ENCODE results near the gene TCF12. TPM values are rescaled to one million over a fixed set of nuclear protein-coding genes. Genes with fewer than 3 reads are reported as not detected.
"Not testable (repeated sequence)": the region's sequence is repeated elsewhere in the genome, so short reads cannot be mapped to it uniquely, and the experiment has no call there.

The TCF12 gene
- total RNA-seq, 1 experiment from 2014 or later, result 102 TPM

DNA sequence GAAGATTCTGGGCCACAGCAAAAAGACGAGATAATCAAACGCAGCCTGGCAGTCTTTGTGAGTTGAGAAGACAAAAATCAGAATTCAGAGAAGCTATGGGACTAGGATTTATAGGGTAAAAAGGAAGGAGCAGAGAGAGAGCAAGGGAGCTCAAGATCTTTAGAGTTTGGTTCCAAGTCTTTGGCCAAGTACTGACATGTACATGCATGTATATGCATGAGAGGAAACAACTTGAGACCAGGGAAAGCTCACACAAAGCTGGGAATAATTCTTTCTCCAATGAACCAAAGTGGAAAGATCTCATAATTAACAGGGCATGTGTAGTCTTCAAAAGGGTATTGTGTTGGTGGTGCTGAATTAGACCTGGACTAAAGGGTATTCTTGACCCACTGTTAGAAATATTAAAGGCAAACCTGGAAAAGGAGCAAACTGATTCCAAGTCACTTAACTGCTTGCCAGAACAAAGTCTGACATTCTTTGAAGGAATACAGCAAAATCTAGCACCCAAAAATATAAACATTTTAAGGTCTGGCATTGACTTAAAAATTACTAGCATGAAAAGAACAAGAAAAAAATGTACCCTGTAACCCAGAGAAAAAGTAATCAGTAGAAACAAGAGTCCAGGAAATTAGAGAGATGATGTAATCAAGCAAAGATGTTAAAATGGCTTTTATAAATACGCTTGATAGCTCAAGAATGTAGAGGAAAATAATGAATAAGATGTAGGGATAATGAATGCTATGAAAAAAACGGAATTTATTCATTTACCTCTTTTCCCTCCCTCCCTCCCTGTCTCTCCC lies 231.8 kb downstream of the TCF12 start:
- no peaks in the 10 kb centered on the region for H3K36me3 ChIP-seq (ENCODE audit: control insufficient read depth, insufficient read depth, low read length)
- BruUV-seq (replicated peaks), result no TSS peak
- intact Hi-C loops (cut with micrococcal nuclease; ENCODE audit: unreplicated experiment) (no loop called here), in situ Hi-C loops (cut with HindIII; ENCODE audit: low pct_unique_long_range_greater_than_20kb, low sequenced_read_pairs) (no loop called here)
- no peak overlapping the region for H3K27ac ChIP-seq (ENCODE audit: low read length)
- H3K27me3 ChIP-seq (ENCODE audit: control insufficient read depth, insufficient read depth, low read length), result no peaks in the 10 kb centered on the region
- no peak for DNase-seq (ENCODE audit: low read depth, low spot score)
- H3K4me3 ChIP-seq (ENCODE audit: low read depth in 2 of 2, low read length in 2 of 2), result no peak overlapping the region
- ATAC-seq, result no peak
- CTCF ChIA-PET, result no interaction called here
- TF ChIP-seq, protein P1, sequence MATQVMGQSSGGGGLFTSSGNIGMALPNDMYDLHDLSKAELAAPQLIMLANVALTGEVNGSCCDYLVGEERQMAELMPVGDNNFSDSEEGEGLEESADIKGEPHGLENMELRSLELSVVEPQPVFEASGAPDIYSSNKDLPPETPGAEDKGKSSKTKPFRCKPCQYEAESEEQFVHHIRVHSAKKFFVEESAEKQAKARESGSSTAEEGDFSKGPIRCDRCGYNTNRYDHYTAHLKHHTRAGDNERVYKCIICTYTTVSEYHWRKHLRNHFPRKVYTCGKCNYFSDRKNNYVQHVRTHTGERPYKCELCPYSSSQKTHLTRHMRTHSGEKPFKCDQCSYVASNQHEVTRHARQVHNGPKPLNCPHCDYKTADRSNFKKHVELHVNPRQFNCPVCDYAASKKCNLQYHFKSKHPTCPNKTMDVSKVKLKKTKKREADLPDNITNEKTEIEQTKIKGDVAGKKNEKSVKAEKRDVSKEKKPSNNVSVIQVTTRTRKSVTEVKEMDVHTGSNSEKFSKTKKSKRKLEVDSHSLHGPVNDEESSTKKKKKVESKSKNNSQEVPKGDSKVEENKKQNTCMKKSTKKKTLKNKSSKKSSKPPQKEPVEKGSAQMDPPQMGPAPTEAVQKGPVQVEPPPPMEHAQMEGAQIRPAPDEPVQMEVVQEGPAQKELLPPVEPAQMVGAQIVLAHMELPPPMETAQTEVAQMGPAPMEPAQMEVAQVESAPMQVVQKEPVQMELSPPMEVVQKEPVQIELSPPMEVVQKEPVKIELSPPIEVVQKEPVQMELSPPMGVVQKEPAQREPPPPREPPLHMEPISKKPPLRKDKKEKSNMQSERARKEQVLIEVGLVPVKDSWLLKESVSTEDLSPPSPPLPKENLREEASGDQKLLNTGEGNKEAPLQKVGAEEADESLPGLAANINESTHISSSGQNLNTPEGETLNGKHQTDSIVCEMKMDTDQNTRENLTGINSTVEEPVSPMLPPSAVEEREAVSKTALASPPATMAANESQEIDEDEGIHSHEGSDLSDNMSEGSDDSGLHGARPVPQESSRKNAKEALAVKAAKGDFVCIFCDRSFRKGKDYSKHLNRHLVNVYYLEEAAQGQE (IDR thresholded peaks at IDR 0.05; ENCODE audit: insufficient read depth in 1 of 2, low read depth in 2 of 2, low read length in 1 of 2), result no peak
- TF ChIP-seq POLR2AphosphoS5 (IDR thresholded peaks at IDR 0.05; ENCODE audit: low read depth, low read length) (no peak), TCF7L2 (IDR thresholded peaks at IDR 0.05; ENCODE audit: low read depth, low read length) (no peak), SIN3A (IDR thresholded peaks at IDR 0.05; ENCODE audit: borderline replicate concordance, insufficient read depth, low read depth, low read length) (no peak)
- TF ChIP-seq, protein P2, sequence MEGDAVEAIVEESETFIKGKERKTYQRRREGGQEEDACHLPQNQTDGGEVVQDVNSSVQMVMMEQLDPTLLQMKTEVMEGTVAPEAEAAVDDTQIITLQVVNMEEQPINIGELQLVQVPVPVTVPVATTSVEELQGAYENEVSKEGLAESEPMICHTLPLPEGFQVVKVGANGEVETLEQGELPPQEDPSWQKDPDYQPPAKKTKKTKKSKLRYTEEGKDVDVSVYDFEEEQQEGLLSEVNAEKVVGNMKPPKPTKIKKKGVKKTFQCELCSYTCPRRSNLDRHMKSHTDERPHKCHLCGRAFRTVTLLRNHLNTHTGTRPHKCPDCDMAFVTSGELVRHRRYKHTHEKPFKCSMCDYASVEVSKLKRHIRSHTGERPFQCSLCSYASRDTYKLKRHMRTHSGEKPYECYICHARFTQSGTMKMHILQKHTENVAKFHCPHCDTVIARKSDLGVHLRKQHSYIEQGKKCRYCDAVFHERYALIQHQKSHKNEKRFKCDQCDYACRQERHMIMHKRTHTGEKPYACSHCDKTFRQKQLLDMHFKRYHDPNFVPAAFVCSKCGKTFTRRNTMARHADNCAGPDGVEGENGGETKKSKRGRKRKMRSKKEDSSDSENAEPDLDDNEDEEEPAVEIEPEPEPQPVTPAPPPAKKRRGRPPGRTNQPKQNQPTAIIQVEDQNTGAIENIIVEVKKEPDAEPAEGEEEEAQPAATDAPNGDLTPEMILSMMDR (IDR thresholded peaks at IDR 0.05), result no peak
- POLR2A ChIA-PET, result no interaction called here
- 0 out of 2 replicates have a peak, but pooled peaks cover 3% of the 10 kb centered on the region for H3K4me1 ChIP-seq (ENCODE audit: control insufficient read depth, insufficient read depth, low read length)
- peaks cover 4% of the 10 kb centered on the region; the same call in 1 of the 2 replicates for H3K9me3 ChIP-seq (ENCODE audit: control insufficient read depth, insufficient read depth, low read depth, low read length)

DNA sequence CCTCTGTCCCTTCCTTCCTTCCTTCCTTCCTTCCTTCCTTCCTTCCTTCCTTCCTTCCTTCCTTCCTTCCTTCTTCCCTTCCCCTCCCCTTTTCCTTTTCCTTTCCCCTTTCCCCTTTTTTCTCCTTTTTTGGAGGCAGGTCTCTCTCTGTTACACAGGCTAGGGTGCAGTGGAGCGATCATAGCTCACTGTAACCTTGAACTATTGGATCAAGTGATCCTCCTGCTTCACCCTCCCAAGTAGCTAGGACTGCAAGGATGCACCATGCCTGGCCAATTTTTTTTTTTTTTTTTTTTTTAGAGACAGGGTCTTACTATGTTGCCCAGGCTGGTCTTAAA lies 232.4 kb downstream of the TCF12 start:
- H3K36me3 ChIP-seq (ENCODE audit: control insufficient read depth, insufficient read depth, low read length); DNase-seq (ENCODE audit: low read depth, low spot score); H3K27me3 ChIP-seq (ENCODE audit: control insufficient read depth, insufficient read depth, low read length); POLR2A ChIA-PET; H3K4me3 ChIP-seq (ENCODE audit: low read depth in 2 of 2, low read length in 2 of 2); ATAC-seq; BruUV-seq (replicated peaks); H3K27ac ChIP-seq (ENCODE audit: low read length); intact Hi-C loops (cut with micrococcal nuclease; ENCODE audit: unreplicated experiment); H3K4me1 ChIP-seq (ENCODE audit: control insufficient read depth, insufficient read depth, low read length); H3K9me3 ChIP-seq (ENCODE audit: control insufficient read depth, insufficient read depth, low read depth, low read length); CTCF ChIA-PET; in situ Hi-C loops (cut with HindIII; ENCODE audit: low pct_unique_long_range_greater_than_20kb, low sequenced_read_pairs): not testable (repeated sequence)

DNA sequence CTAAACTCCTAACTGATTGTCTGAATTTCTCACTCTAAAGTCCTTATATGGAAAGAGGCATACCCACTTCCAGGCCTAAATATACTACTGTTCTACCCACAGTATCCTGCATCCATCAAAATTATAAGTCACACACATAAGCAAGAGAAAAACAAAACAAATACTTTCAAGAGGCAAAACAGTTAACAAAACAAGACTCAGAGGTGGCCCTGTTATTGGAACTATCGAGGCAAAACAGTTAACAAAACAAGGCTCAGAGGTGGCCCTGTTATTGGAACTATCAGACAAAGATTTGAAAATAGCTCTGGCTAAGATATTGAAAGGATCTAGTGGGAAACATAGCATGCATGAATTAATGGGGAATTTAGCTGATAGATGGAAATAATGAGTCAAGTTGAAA lies 233.7 kb downstream of the TCF12 start:
- Histone ChIP-seq H3K27ac (ENCODE audit: low read length) (no peak overlapping the region), H3K9me3 (ENCODE audit: control insufficient read depth, insufficient read depth, low read depth, low read length) (peaks cover 4% of the 10 kb centered on the region; the same call in 1 of the 2 replicates), H3K27me3 (ENCODE audit: control insufficient read depth, insufficient read depth, low read length) (no peaks in the 10 kb centered on the region), H3K36me3 (ENCODE audit: control insufficient read depth, insufficient read depth, low read length) (no peaks in the 10 kb centered on the region), H3K4me3 (ENCODE audit: low read depth in 2 of 2, low read length in 2 of 2) (no peak overlapping the region), H3K4me1 (ENCODE audit: control insufficient read depth, insufficient read depth, low read length) (0 out of 2 replicates have a peak, but pooled peaks cover 3% of the 10 kb centered on the region)
- TF ChIP-seq POLR2AphosphoS5 (IDR thresholded peaks at IDR 0.05; ENCODE audit: low read depth, low read length), result no peak
- TF ChIP-seq SIN3A (IDR thresholded peaks at IDR 0.05; ENCODE audit: borderline replicate concordance, insufficient read depth, low read depth, low read length), result no peak
- TF ChIP-seq, protein P2 (IDR thresholded peaks at IDR 0.05), result no peak
- TF ChIP-seq, protein P1 (IDR thresholded peaks at IDR 0.05; ENCODE audit: insufficient read depth in 1 of 2, low read depth in 2 of 2, low read length in 1 of 2), result no peak
- no peak for TF ChIP-seq TCF7L2 (IDR thresholded peaks at IDR 0.05; ENCODE audit: low read depth, low read length)
- in situ Hi-C loops (cut with HindIII; ENCODE audit: low pct_unique_long_range_greater_than_20kb, low sequenced_read_pairs), result no loop called here
- ChIA-PET POLR2A (no interaction called here), CTCF (no interaction called here)
- ATAC-seq (no peak), DNase-seq (ENCODE audit: low read depth, low spot score) (no peak)
- intact Hi-C loops (cut with micrococcal nuclease; ENCODE audit: unreplicated experiment), result no loop called here
- BruUV-seq (replicated peaks), result no TSS peak
